LHCN-M2 (cell line): ENCODE data around the gene RPA4. TPM values are rescaled to one million over a fixed set of nuclear protein-coding genes. Genes with fewer than 3 reads are reported as not detected.
"Not testable (repeated sequence)": the region's sequence is repeated elsewhere in the genome, so short reads cannot be mapped to it uniquely, and the experiment has no call there.

Source experiments
- DNase-seq: peaks from one replicate; pipeline ENCODE4 v3.0.0-alpha.2; 2012; ENCODE audit warnings: low read depth
- polyA plus RNA-seq: library from polyadenylated mRNA; unstranded; fragments of >200 nt; gene quantifications from one replicate; pipeline ENCODE4 v1.2.1, GENCODE V29; 2012; ENCODE audit warnings: missing spikeins
- total RNA-seq: library from RNA; depleted of rRNA; stranded (reverse); fragments of >200 nt; gene quantifications from 2 replicates; pipeline ENCODE4 v1.2.3, GENCODE V29; 2014; rRNA removed

Gene RPA4
- total RNA-seq: 0.13 TPM in 1 of 2 replicates, not detected in the other
- 0.13 TPM for polyA plus RNA-seq

- DNase-seq: no peak
Measured at GRCh38 chrX:96883608-96884007, at the start of gene RPA4. Gene RPA4 (plus strand): TSS chrX:96883908. CDS start chrX:96884311, 403 bp downstream.

- DNase-seq: no peak
Measured at GRCh38 chrX:96834137-96834536, 49.6 kb upstream of the RPA4 start.

- DNase-seq: no peak
Measured at GRCh38 chrX:96835660-96836289, 47.9 kb upstream of the RPA4 start.

- peak; percentile 5 for DNase-seq
Measured at GRCh38 chrX:96837808-96838207, 45.9 kb upstream of the RPA4 start.

- no peak for DNase-seq
Measured at GRCh38 chrX:96838537-96838936, 45.2 kb upstream of the RPA4 start.

- no peak for DNase-seq
Measured at GRCh38 chrX:96841325-96841724, 42.4 kb upstream of the RPA4 start.

GRCh38 chrX:96841866-96842265, 41.8 kb upstream of the RPA4 start:
- DNase-seq: not testable (repeated sequence)

GRCh38 chrX:96843566-96843965, 40.1 kb upstream of the RPA4 start:
- DNase-seq: no peak

GRCh38 chrX:96846841-96847240, 36.9 kb upstream of the RPA4 start:
- no peak for DNase-seq

- not testable (repeated sequence) for DNase-seq
Measured at GRCh38 chrX:96859422-96859821, 24.3 kb upstream of the RPA4 start.

GRCh38 chrX:96861218-96861617, 22.5 kb upstream of the RPA4 start:
- DNase-seq: no peak

GRCh38 chrX:96861661-96862060, 22.0 kb upstream of the RPA4 start:
- no peak for DNase-seq

- no peak for DNase-seq
Measured at GRCh38 chrX:96884027-96884426, 319 bp downstream of the RPA4 start.

GRCh38 chrX:96889726-96890125, 6.0 kb downstream of the RPA4 start:
- no peak for DNase-seq

GRCh38 chrX:96906741-96907140, 23.0 kb downstream of the RPA4 start:
- peak; percentile 30 for DNase-seq

GRCh38 chrX:96907516-96908272, 24.0 kb downstream of the RPA4 start:
- no peak for DNase-seq

- DNase-seq: peak; percentile 13
Measured at GRCh38 chrX:96909291-96909690, 25.6 kb downstream of the RPA4 start.

- DNase-seq: no peak
Measured at GRCh38 chrX:96918864-96919263, 35.2 kb downstream of the RPA4 start.

- no peak for DNase-seq
Measured at GRCh38 chrX:96919672-96920071, 36.0 kb downstream of the RPA4 start.

GRCh38 chrX:96924581-96924980, 40.9 kb downstream of the RPA4 start:
- no peak for DNase-seq

GRCh38 chrX:96929036-96929435, 45.3 kb downstream of the RPA4 start:
- DNase-seq: no peak
